HG03280 (cell line): Measurements from ENCODE around the gene AGO3.
"Not testable (repeated sequence)": the region's sequence is repeated elsewhere in the genome, so short reads cannot be mapped to it uniquely, and the experiment has no call there.

Source experiments
- ATAC-seq: cut with Tn5 transposase; IDR thresholded peaks from one replicate; pipeline ENCODE4 v1.9.1; 2021; ENCODE audit warnings: mild to moderate bottlenecking, moderate library complexity; ENCODE audit not compliant: unreplicated experiment

The AGO3 gene

GRCh38 chr1:35924838-35925237 is 6.1 kb upstream of the AGO3 start:
- ATAC-seq, result no peak

GRCh38 chr1:35925741-35926140 is 5.2 kb upstream of the AGO3 start:
- no peak for ATAC-seq

GRCh38 chr1:35927472-35927871 is 3.4 kb upstream of the AGO3 start:
- no peak for ATAC-seq

GRCh38 chr1:35929730-35930592 is 944 bp upstream of the AGO3 start:
- ATAC-seq, result no peak

- peak; percentile 14 for ATAC-seq
Measured at GRCh38 chr1:35931446-35932157, 697 bp downstream of the AGO3 start.

- no peak for ATAC-seq
Measured at GRCh38 chr1:35932158-35932636, 1.3 kb downstream of the AGO3 start.

- ATAC-seq, result no peak
Measured at GRCh38 chr1:35932941-35933340, 2.0 kb downstream of the AGO3 start.

GRCh38 chr1:35935442-35936388 is 4.8 kb downstream of the AGO3 start:
- no peak for ATAC-seq

- no peak for ATAC-seq
Measured at GRCh38 chr1:35936838-35937237, 5.9 kb downstream of the AGO3 start.

- ATAC-seq, result no peak
Measured at GRCh38 chr1:35939484-35939883, 8.6 kb downstream of the AGO3 start.

GRCh38 chr1:35945327-35945726 is 14.4 kb downstream of the AGO3 start:
- no peak for ATAC-seq

GRCh38 chr1:35947547-35947946 is 16.6 kb downstream of the AGO3 start:
- no peak for ATAC-seq

GRCh38 chr1:35958558-35958957 is 27.7 kb downstream of the AGO3 start:
- ATAC-seq, result no peak

GRCh38 chr1:35959304-35959703 is 28.4 kb downstream of the AGO3 start:
- no peak for ATAC-seq

- no peak for ATAC-seq
Measured at GRCh38 chr1:35962952-35963351, 32.0 kb downstream of the AGO3 start.

GRCh38 chr1:35964277-35964676 is 33.4 kb downstream of the AGO3 start:
- ATAC-seq, result not testable (repeated sequence)

GRCh38 chr1:35968396-35968795 is 37.5 kb downstream of the AGO3 start:
- no peak for ATAC-seq

GRCh38 chr1:35971601-35972000 is 40.7 kb downstream of the AGO3 start:
- ATAC-seq, result no peak

- not testable (repeated sequence) for ATAC-seq
Measured at GRCh38 chr1:35972631-35973030, 41.7 kb downstream of the AGO3 start.

GRCh38 chr1:35980090-35980489 is 49.2 kb downstream of the AGO3 start:
- no peak for ATAC-seq

- ATAC-seq, result no peak
Measured at GRCh38 chr1:35988237-35988636, 57.3 kb downstream of the AGO3 start.
